Measurements from ENCODE around the gene TRIML2.

TRIML2 gene

GRCh38 chr4:188109157-188109755 lies at the start of gene TRIML2:
Gene TRIML2, minus strand, starts transcription at chr4:188109603. Its CDS starts 4,235 bp downstream, at chr4:188105368.
- no peak for DNase-seq (ENCODE audit: low spot score)

GRCh38 chr4:188158336-188158735 lies 48.9 kb upstream of the TRIML2 start:
- no peak for DNase-seq (ENCODE audit: low spot score)

GRCh38 chr4:188154668-188155405 lies 45.4 kb upstream of the TRIML2 start:
- DNase-seq (ENCODE audit: low spot score) = no peak

GRCh38 chr4:188147776-188148175 lies 38.4 kb upstream of the TRIML2 start:
- DNase-seq (ENCODE audit: low spot score) = no peak

- no peak for DNase-seq (ENCODE audit: low spot score)
Measured at GRCh38 chr4:188147176-188147575, 37.8 kb upstream of the TRIML2 start.

GRCh38 chr4:188146618-188147017 lies 37.2 kb upstream of the TRIML2 start:
- DNase-seq (ENCODE audit: low spot score) = no peak

- DNase-seq (ENCODE audit: low spot score) = no peak
Measured at GRCh38 chr4:188145601-188146000, 36.2 kb upstream of the TRIML2 start.

GRCh38 chr4:188143731-188144130 lies 34.3 kb upstream of the TRIML2 start:
- no peak for DNase-seq (ENCODE audit: low spot score)

GRCh38 chr4:188139671-188140070 lies 30.3 kb upstream of the TRIML2 start:
- no peak for DNase-seq (ENCODE audit: low spot score)

- DNase-seq (ENCODE audit: low spot score) = no peak
Measured at GRCh38 chr4:188139141-188139540, 29.7 kb upstream of the TRIML2 start, which contains the start of gene TRIML1. Gene TRIML1, plus strand, starts transcription at chr4:188139441. Its CDS starts 118 bp downstream, at chr4:188139559.

GRCh38 chr4:188138227-188138626 lies 28.8 kb upstream of the TRIML2 start:
- DNase-seq (ENCODE audit: low spot score) = no peak

GRCh38 chr4:188132232-188132631 lies 22.8 kb upstream of the TRIML2 start:
- DNase-seq (ENCODE audit: low spot score) = no peak

- DNase-seq (ENCODE audit: low spot score) = peak; percentile 12
Measured at GRCh38 chr4:188130355-188130754, 21.0 kb upstream of the TRIML2 start.

- DNase-seq (ENCODE audit: low spot score) = no peak
Measured at GRCh38 chr4:188127214-188127874, 17.9 kb upstream of the TRIML2 start.

- DNase-seq (ENCODE audit: low spot score) = no peak
Measured at GRCh38 chr4:188121530-188121929, 12.1 kb upstream of the TRIML2 start.

GRCh38 chr4:188117631-188118324 lies 8.4 kb upstream of the TRIML2 start:
- no peak for DNase-seq (ENCODE audit: low spot score)

GRCh38 chr4:188113156-188113555 lies 3.8 kb upstream of the TRIML2 start:
- DNase-seq (ENCODE audit: low spot score) = no peak

- no peak for DNase-seq (ENCODE audit: low spot score)
Measured at GRCh38 chr4:188111955-188112354, 2.6 kb upstream of the TRIML2 start.

- no peak for DNase-seq (ENCODE audit: low spot score)
Measured at GRCh38 chr4:188110741-188111471, 1.5 kb upstream of the TRIML2 start.

GRCh38 chr4:188110036-188110435 lies 633 bp upstream of the TRIML2 start:
- no peak for DNase-seq (ENCODE audit: low spot score)

GRCh38 chr4:188107931-188108843 lies 1.2 kb downstream of the TRIML2 start:
- no peak for DNase-seq (ENCODE audit: low spot score)

All from globus pallidus (tissue), 1 donor.